Skeletal muscle cell (primary cell): ENCODE results near the gene OSGIN1.

Experiments used
- DNase-seq: peaks from one replicate; pipeline ENCODE4 v3.0.0-alpha.2; 2010; ENCODE audit warnings: low read depth
- H3K4me3 ChIP-seq: 2 replicates; pipeline ENCODE4 v1.5.1; 2011; ENCODE audit warnings: low read depth, mild to moderate bottlenecking, control low read depth, low read length, moderate library complexity

OSGIN1 gene

DNA sequence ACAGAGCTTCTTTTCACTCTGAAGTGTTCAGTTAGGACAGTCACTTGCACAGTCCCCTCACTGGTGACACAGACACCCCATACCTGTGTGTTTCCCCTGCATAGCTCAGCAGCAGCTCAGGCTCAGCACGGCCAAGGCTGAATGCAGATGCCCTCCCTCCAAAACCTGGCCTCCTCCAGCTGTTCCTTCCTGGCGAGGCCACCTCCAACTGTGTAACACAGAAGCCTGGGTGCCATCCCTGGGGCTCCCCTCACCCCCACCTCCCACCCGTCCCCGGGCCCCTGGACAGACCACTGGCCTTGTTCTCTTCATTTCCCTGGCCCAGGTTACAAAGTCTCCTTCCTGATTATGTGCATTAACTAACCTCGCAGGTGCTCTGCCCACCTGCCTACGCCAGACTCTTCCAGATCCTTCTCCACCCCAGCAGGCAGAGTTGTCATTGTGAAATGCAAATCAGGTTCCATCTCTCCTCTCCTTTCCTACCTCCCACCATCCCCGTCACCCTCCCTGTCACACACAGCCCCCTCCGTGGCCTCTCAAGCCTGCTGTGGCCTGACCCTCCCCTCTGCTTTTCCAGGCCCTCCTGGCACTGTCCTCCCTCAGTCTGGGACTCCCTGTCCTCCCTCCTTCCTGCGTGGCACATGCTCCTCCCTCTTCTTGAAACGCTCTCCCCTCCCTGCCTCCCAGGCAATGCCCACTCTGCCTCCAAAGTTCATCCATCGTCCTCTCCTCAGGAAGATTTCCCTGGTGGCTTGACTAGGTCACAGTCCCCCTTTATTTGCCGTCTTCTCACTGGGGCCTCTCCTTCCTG, 27.7 kb upstream of the OSGIN1 start:
- no peak for DNase-seq
- H3K4me3 ChIP-seq, result no peak overlapping the region

DNA sequence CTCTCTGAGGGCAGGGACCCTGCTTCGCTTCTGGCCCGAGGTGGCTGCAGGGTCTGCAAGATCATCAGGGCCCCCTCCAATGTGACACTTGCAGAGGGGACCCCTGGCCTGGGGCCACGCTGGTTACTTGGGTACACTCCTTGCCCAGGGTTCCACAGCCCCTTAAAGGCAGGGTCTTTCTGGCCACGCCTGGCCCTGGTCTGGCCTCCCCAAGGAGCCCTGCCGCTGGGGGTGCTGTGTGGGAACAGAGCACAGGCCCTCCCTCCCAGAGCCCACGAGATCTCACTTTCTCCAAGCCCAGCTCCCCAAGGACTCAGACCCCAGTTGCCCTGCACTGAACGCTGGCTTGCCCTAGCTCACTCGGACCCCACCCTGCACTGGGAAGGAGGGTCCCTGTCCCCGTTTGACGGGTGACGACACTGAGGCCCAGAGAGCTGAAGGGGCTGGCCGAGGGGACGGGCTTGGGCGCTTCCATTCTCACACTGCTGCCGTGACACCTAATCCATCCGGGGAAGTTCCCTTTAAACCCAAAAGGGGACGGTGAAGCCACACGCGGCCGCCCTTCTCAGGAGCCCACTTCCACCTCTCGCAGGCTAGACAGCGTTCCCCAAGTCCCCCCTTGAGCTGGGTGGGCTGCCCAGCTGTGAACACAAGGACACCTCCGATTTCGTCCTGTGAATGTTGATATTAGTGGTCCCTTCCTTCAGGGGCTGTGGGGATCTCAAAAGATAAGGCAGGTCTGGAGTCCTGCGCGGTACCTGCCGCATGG, 26.9 kb upstream of the OSGIN1 start:
- no peak overlapping the region for H3K4me3 ChIP-seq
- no peak for DNase-seq

DNA sequence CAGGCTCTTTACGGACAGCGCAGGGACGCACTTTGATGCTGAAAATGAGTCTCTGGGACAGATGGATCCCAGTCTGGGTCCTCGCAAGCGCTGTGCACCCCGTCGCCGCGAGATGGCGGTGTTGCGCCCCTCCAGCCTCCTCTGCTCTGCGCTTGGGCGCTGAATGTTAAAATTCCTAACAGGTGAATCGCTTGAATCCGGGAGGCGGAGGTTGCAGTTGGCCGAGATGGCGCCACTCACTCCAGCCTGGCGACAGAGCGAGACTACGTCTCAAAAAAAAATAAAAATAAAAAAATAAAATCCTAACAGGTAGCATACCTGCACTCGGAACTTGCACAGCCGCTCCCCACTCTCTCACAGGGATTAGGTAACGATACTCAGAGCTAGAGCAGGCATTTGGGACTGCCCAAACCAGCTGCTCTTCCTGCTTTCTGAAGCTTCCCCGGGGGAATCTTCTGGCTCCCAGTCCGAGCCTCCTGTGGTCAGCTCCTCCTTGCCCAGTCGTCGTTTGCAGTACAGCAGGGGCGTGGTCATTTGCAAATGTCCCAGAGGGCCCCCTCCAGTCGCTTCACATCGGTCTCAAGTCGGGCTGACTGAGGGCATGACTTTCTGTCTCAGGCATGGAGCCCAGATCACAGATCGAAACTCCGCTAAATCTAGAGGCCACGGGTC, 26.2 kb upstream of the OSGIN1 start:
- DNase-seq, result no peak
- no peak overlapping the region for H3K4me3 ChIP-seq

DNA sequence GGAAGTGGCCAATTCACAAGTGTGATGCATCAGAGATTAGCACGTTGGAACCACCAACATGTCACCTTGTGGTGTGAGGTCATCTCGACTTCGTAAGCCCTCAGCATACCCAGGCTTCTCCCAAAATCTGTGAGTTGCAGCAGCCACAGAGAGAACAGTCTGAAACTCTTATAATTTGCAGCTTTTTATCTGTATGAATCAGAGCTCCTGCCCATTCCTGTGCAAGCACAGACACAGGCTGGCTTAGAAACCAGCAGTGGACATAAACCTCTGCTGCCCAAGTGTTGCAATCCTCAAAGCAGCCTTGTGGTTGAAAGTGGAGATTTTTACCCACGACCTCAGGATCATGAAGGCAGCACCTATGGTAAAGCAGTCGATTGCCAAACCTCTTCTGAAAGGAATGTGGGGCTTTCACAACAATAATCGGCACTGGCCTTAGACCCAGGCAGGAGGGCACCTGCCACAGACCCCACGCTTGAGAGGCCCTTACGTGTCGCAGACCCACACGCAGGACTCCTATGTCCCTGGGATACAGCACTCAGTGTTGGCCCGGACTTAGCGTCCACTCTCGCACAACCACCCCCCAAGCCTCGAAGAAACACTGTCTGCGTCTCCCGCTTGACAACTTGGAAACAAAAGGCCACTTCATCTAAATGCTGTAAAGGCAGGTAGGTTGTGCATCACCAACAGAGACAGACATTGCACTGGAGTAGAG, 24.5 kb upstream of the OSGIN1 start:
- H3K4me3 ChIP-seq, result no peak overlapping the region
- DNase-seq, result peak; percentile 82

DNA sequence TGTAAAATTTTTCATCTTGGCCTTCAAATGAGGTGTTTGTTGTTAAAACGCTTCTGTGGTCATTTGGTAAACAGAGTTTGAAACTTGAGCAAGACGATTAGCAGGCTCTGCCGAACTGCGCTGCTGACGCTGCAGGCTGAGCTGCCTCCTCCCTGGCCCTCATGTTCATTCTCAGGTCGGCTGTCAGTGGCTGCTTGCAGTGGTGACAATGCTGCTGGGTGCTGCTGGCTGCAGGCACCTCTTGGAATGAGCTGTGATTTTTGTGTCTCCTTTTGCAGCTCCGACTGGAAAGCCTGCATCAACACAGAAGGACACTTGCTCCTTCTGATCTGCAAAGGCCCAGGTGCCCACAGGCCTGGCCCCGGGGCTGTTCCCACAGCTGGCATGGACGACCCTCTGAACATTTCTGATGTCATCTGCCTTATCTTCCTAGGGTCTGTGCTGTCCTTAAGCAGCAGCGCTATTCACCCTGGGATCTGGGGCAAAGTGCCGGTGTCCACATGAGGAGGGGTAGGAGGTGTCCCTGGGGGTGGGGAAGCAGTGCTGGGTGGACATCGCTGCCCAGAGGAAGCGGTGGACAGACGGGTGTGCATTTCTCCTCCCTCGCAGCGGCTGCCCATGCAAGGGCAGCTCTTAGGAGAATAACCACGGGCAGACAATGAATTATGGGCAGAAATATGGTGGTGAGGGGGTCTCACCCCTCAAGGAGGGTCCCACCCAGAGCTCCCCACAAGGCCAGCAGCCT, 23.1 kb upstream of the OSGIN1 start:
- DNase-seq, result no peak
- H3K4me3 ChIP-seq, result no peak overlapping the region

DNA sequence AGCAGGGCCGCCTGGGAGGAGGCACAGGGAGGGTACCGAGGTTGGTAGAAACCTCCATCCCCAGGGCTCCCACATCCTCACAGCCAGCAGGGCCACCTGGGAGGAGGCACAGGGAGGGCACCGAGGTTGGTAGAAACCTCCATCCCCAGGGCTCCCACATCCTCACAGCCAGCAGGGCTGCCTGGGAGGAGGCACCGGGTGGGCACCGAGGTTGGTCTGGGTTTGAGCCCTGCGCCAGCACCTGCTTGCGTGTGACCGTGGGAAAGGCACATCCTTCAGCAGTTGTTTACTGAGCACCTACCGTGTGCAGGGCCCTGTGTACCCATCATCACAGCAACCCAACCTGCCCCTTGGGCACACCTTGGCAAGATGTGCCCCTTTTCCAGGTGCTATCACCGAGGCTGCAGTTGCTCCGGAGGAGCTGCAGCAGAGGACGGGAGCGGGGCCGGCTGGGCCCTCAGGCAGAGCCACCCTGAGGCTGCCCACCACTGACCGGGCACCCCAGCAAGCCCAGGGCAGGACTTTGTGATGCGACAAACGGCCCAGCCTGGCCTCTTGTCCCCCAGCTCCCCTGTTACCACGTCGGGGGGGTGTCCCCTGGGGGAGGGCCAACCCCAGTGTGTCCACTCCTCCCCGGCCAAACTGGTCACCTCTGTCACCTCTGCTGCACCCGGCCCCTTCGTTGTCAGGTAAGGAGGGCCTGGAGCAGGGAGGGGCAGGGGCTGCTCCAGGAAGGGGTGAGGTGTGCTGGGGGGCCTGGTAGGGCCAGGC, 22.1 kb upstream of the OSGIN1 start:
- DNase-seq, result no peak
- no peak overlapping the region for H3K4me3 ChIP-seq

DNA sequence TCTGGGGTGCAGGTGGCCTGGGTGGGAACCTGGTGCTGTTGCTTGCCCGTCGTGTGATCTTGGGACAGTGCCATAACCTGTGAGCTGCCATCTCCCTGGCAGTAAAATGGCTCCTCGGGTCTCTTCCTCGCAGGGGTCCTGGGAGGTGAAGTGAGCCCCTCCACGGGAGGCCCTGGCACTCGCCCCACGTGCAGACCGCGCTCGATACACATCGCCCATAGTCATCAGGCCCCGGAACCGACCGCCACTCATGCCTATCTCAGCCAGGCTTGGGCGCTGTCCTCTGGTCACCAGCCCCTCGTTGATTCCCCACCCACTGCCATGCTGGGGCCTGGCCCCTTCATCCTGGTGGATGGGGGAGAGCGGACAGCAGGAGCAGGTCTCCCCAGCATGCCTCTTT, 21.5 kb upstream of the OSGIN1 start:
- no peak for DNase-seq
- H3K4me3 ChIP-seq, result no peak overlapping the region

DNA sequence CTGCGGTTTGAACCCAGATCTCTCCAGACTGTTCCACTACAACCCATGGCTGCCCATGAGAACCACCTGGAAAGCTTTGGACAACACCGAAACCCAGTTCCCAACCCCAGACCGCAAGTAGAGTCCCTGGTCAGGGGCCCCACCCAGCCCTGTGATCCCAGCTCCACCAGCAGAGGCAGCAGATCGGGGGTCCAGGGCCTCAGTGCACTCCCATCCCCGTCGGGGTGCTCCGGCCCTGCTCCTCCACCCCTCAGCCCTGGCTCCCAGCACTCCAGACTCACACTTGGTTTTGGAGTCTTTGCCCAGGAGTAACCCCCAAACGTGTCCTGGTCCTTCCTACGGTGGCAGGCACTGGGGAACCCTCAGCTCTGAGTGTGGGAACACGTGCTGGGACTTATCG, 20.7 kb upstream of the OSGIN1 start:
- no peak for DNase-seq
- no peak overlapping the region for H3K4me3 ChIP-seq

DNA sequence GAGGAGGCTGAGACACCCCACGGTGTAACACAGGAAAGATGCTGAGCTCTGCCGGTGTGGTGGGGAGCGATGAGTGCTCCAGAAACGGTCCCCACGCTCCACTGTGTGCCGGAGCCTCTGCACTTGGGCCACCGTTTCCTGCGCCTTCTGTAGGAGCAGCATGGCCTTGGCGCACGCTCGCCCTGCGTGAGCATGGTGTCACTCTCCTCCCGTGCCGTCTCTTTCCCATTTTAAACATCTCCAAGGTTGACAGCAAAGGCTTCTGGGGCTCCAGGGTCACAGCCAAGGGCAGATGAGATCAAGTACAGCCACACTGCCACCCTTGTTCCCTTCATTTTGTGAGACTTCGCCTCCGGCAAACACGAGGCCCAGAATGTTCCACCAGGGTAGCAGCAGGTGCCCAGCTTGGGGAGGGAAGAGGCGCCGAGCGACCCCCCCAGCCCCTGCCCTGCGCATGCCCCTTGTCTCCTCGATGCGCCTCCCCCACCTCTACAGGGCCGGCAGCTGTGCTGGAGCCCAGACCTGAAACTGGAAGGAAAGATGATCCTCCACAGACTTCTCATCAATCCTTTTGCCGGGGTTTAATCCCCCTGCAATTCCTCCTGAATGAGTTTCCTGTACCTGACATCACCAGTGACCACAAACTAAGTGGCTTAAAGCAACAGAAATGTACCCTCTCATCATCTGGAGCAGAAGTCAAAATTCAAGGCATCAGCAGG, 19.9 kb upstream of the OSGIN1 start:
- no peak overlapping the region for H3K4me3 ChIP-seq
- DNase-seq, result peak; percentile 78

DNA sequence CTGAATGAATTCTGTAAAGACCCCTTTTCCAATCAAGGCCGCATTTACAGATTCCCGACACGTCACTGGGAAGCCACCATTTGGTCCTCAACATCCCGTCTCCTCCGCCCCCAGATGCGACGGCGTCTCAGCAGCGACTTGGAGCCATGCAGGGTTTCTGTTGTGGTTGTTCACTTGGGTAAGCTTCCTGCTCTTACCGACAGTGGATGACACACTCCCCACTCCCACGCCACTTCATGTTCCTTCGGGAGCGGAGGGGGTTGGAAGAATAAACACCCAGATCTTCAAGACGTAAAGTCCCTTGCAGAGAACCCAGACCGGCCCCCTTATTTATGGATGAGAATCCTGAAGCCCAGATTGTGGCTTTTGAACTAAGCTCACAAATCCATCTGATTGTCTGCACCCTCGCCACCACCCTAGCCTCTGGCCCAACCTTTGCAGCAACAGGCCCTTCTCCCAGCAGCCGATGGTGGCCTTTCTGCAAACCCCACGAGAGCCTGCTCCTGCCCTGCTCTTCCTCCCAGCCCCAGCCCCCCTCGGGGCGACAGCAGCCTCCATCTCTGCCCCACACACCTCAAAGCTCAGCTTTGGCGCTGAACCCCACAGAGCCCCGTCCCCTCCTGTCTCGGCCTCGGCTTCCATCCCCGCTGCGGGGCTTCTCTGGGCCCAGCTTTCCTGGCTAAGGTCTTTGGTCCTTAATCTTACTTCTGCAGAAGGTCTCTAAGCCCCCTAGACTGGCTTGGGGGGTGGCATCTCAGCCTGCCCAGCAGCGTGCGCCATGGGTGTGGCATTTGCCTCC, 19.0 kb upstream of the OSGIN1 start:
- DNase-seq, result peak; percentile 90
- no peak overlapping the region for H3K4me3 ChIP-seq

DNA sequence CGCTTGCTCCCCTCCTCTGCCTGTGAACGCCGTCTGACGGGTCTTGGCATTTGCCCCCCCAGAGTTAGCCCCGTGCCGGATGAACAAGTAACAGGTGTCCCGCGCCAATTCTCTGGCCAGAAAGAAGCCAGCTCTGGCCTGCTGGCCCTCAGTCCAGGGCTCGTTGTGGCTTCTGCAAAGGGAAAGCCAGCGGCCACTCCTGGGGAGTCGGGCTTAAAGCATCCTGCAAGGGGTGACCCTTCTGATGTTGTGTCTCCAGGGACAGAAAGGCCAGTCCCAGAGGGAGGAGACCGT, 18.4 kb upstream of the OSGIN1 start:
- no peak for DNase-seq
- no peak overlapping the region for H3K4me3 ChIP-seq

DNA sequence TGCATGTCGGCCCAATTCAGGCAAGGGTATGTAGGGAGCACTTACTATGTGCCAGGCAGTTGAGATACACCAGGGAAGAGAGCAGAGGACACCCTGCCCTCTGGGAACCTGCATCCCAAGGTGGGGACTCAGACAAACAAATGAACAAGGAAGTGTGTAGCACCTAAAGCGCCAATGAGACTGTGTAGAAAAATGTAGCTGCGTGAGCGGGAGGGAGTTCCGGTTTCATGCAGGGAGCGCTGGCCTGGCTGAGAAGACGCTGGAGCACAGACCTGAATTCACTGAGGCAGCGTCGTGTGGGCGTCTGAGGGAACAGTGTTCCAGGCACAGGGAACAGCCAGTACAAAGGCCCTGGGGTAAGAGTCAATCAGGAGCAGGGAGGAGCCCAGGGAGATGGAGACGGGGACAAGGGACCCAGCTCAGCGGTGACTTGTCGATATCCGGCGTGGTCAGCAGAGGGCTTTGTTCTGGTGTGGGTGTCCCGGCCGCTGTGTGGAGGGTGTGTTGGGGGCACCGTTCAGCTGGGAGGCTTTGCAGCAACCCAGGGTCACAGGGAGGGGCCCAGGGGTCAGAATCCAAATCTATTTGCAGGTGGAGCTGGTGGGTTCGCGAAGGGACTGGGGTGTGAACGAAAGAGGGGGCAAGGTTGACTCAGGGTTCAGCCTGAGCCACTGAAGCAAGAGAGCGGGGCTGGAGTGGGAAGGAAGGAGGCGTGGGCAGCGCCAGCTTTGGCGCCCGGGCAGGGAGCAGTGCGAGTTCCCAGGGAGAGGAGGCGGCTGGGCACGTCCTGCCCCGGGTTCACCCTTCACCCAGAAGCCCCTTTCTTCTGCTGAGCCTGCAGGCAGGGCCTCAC, 17.8 kb upstream of the OSGIN1 start:
- no peak for DNase-seq
- H3K4me3 ChIP-seq, result no peak overlapping the region

DNA sequence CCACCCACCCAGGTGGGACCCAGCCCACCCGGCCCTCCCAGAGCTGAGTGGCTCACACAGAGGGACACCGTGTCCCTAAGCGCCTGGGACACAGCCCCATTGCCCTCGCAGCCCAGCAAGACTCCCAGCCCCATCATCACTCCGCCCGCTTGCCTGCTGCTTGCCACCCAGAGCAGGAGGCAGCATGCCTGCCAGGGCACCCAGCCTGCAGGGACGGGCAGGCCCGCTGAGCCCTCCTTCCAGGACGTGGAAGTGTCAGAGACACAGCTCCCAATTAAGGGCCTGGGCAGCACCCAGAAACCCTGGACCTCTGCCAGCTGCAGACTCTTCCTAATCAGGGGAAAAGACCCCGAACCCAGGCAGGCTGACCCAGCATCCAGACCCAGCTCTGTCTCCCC, 17.2 kb upstream of the OSGIN1 start:
- H3K4me3 ChIP-seq, result no peak overlapping the region
- no peak for DNase-seq

DNA sequence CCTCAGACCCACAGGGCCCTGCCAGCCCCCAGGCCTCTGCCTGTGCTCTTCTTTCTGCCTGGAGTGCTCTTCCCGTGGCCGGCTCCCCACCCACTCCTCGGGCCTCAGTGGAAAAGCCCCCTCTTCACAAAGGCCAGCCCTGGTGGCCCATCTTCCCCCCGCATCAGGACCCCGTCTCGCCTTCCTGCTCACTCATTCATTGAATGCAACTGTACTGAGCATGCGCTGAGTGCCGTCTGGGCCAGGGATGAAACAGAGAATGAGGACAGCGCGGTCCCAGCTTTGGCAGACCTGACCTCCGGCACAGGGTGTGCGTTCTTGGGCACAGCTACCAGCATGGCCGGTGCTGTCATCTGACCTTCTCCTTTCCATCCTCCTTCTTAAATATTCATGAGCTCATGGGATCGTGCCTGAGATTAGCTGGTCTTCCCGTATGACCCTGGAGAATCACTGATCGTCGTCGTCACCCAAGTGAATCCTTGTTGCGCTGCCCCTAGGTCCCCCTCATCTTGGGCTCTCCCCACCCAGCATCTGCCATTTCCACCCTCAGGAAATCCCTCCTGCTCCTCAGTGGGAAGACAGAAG, 16.4 kb upstream of the OSGIN1 start:
- no peak overlapping the region for H3K4me3 ChIP-seq
- no peak for DNase-seq

DNA sequence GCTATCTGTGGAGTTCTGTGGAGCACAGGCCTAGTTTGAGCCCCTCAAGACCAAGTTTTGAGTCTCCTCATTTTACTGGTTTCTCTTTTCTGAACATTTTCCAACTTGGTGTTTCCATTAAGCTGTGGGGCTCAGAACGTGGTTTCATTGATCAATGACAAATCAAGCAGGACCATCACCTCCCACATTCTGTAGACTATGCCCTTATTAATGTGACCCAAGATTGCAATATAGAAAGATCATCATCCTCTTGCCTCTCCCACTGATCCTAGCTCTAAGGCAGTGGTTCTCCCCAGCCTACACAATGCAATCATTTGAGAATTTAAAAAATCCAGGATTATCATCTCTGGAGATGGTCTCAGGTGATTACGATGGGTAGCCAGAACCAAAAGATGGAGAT, 15.8 kb upstream of the OSGIN1 start:
- no peak for DNase-seq
- no peak overlapping the region for H3K4me3 ChIP-seq
